HG03175 (cell line): ENCODE results near the gene CORO6.

ENCODE experiments used
- ATAC-seq: cut with Tn5 transposase; IDR thresholded peaks from one replicate; pipeline ENCODE4 v1.9.1; 2021; ENCODE audit warnings: mild to moderate bottlenecking, moderate library complexity; ENCODE audit not compliant: unreplicated experiment

Gene CORO6

DNA sequence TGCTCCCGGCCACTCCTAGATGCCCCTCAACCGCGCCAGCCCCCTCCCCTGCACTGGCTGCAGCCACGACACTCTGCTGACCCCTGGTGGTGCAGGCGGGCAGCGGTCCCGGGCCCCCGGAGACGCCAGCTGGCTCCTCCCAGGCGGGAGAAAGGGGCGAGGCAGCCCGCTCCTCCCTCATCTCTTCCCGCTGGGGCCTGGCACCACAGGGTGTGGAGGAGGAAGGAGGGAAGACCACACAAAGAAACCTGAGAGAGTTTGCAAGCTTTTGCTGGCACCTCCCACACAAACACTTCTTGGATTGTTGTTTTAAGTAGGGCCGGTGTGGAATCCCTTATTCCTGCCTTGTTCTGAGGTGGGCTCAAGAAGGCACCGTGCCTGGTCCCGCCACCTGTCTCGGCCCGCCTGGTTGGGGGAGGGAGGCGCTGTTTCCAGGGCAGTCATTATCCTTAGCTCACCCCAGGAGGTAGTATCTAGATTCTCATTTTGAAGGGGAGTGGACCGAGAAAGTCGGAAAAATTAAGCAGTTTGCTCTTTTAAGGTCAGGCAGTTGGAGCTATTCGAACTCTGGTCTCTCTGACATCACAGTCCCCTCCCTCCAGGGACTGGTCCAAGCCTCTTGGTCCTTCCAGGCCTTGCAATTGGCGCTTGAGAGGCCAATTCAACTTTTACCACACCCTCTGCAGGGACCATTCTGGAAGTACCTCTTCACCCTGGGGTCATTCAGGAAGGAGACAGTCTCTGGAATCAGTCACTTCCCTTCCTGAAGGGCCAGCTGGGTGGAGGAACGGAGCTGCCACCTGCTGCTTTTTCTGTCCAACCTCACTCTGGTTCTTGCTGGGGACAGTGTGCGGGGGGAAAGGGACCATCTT lies 30.7 kb downstream of the CORO6 start:
- no peak for ATAC-seq

DNA sequence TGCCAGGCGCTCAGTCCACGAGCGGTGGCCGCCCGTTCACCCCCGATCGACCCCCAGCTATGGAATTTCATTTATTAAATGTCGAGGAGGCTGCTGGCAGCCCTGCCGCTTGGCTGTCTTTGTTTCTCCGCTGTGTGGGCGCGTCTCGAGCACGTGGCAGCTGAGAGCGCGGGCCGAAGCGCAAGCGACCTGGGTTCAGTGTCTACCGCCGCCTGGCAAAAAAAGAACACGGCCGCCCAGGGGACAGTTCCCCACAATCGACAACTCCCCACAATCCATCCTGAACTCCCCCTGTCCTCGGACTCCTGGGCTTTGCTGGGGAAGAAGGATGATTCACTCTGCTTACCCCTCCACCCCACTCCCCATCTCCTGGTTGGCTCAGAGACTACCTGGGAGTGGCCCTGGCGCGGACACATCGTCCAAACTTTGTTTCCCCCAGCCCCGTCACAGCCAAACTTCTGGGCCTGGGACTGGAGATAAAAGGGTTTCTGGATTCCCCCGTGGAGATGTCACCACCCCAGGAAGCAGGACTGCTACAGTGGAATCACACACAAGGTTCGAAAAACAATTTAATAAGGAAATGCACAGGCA lies 31.5 kb downstream of the CORO6 start:
- no peak for ATAC-seq

GRCh38 chr17:29590411-29591145 lies 32.1 kb downstream of the CORO6 start:
- ATAC-seq = no peak

DNA sequence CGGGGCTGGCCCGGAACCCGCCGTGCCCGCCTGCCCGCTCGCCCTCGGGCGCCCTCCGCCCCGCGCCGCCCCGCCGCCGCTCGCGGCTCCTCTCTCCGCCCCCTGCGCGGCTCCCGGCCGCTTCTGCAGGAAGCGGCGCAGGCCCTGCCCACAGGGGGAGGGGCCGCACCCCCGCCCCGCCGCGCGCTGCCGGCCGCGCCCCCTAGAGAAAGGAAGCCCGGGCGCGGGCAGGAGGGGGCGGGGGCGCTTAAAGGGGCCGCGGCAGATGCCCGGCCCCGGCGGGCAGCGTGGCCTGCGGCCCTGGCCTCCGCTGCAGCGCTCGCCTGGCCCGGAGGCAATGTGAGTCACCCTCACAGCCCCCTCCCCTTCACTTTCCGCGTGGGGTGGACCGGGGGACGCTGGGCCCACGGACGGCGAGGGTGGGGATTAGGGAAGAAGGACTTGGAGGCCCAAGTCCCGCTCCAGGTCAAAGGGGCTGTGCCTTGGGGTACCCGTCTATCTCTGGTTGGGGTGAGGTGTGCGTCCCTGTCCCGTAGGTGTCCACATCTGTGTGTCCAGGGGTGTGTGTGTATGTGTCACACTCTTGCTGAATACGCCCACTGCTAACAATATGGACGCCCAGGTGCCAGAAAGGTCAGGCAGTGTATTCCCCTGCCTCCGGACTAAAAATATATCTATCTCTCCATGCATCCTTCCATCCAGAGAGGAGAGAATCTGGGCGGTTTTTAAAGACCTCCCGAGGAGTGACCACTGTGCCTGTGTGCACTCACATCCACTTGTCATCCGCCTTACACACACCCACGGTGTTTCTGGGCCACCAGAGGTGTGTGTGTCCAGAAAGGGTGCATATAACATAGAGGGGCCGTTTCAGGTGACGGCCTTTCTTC lies 32.9 kb downstream of the CORO6 start, which contains the start of gene GIT1:
Gene GIT1, minus strand, starts transcription at position 125 of the 887 bp plus-strand sequence. CDS start 270 bp downstream, outside the sequence.
- peak; percentile 61 for ATAC-seq

GRCh38 chr17:29588562-29589411 lies 33.9 kb downstream of the CORO6 start:
- ATAC-seq = peak; percentile 27

DNA sequence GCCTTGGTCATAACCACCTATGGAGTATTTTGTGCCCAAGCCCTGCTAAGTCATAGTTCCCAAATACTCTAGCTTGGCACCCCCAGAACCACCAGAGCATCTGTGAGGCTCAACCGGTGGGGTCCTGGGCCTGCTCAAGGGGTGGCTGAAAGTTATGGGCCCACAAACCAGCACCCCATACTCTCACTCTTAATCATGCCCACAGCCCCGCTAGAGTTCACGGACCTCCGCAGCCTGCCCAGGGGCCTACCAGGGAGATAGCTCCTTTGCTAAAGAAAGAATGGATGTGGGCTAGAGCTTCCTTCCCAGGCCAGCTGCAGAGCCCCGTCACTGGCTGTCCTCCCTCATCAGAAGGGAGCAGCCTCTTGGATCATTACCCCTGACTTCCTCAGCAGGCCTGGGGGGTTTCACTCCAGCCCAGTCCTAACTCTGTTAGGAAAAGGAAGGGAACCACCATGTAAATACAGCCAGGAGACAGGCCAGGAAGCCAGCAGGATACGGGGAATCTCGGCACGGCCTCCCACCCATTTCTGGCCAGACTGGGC lies 34.6 kb downstream of the CORO6 start:
- no peak for ATAC-seq

DNA sequence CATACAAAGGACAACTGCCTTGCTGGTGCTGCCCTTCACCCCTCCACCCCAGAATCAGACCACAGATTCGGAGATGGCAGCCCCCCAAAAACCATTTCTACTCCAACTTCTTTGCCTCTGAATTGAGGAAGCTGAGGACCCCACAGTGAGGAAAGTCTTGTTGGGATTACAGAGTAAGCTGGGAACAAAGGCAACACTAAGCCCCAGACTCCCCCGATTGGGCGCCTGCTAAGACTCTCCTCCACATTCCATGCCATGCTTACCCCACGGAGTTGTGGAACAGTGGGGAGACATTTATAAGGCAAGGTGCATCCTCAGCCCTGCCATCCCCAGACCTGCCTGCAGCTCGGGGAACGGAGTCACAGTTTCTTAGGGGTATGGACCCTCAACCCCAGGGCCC lies 35.1 kb downstream of the CORO6 start:
- no peak for ATAC-seq

DNA sequence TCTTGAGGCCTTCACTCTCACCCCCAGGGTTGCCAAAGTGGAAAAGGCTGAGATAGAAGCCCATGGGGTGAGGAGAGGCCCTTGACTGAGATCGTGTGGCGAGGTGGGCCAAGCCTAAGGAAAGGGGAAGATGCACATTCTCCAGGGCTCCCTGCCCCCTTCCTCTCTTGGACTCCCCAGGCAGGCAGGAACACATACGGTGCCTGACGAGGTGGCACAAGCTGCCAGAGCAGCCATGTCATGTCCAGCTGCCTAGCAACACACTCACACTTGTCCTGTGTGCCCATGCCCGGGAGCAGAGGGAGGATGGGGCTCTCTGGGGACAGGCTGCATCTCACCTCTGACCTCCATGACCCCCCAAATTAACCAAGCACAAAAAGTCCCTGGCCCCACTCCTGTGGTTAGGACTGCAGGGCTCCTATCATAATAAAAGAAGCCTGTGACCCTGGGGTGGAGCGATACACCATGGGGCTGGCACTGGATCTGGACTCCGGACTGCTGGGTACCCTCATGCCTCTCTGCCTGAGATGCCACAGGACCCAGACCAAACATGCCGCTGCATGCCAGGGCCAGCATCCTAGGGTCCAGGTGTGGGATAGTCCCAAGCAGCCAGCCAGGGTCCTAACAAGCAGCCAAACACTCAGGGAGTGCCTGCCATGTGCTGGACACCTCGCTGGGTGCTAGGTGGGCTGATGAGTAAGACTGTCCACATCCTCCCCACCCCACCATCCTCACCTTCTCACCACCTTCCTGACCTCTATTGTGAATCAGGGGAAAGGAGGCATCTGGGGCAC lies 35.8 kb downstream of the CORO6 start:
- ATAC-seq = no peak

DNA sequence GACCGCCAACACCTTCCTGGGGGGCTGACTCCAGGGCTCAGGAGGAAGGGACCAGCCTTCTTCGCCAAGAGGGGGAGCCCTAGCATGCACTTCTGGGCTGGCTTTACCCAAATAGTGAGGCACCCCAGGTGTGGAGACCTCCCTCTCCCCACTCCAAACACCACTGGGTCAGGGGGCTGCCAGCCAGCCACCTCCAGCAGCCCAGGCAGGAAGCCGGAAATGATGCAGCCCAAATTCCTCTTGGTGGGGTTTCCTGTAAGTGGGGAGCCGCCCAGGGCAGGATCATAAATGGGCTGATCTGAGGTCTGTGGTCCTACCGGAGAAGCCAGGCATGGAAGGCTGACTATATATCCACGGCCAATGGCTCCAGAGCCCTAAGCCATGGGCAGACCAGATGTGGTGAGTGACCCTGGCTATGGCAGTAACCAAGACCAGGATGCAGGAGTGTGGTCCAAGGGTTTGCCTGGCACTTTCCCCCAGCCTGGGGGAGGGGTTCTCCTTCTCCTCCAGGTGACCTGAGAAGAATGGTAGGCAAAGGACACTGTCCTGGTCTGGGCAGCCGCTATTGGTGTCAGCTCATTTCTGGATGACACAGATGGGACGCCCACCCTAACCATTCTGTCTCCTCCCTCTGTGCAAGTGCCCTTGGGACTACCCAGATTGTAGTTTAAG lies 37.5 kb downstream of the CORO6 start:
- no peak for ATAC-seq

DNA sequence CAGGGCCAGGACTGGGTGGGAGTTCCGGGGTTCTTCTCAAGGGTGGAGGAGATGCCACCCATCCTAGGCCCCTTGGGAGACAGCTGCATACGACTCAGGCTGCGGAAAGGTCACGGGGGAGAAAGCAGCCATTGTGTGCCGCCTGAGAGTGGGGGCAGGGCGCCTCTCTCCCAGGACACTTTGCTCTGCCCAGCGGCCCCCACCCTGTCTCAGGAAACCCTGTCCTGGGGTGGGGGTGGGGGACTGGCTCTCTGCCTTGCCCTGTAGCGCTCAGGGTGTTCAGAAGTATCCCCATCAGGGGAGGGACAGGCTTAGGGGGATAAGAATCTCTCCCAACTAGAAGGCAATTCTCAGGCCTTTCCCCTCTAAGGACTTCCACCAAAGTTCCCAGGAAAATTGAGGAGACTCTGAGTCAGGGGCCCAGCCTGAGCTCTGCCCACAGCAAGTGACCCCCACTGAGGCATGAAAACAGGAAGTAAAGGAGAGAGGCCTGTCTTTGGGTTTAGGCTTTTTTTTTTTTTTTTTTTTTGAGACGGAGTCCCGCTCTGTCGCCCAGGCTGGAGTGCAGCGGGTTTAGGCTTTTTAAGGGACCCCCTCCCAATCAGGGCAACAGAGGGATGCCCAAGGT lies 38.1 kb downstream of the CORO6 start:
- ATAC-seq = no peak

GRCh38 chr17:29583324-29584248 lies 39.1 kb downstream of the CORO6 start:
- no peak for ATAC-seq

DNA sequence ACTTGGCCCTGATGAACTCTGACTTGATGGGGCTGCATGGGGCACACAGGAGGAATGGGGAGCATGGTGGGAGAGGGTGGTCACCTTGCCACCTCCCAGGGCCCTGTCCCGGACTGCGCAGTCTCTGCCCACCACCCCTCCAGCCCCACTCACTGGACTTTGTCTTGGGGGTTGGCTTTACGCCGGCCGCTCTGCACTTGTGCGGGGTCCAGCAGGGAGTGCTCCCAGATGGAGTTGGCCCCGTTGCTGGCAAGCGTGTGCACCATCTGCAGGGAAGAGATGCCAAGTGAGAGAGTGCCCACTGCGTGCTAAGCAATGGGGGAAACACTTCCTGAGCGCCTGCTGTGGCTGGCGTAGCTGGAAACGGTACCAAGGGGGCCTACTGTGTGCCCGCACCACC lies 39.9 kb downstream of the CORO6 start:
- no peak for ATAC-seq

DNA sequence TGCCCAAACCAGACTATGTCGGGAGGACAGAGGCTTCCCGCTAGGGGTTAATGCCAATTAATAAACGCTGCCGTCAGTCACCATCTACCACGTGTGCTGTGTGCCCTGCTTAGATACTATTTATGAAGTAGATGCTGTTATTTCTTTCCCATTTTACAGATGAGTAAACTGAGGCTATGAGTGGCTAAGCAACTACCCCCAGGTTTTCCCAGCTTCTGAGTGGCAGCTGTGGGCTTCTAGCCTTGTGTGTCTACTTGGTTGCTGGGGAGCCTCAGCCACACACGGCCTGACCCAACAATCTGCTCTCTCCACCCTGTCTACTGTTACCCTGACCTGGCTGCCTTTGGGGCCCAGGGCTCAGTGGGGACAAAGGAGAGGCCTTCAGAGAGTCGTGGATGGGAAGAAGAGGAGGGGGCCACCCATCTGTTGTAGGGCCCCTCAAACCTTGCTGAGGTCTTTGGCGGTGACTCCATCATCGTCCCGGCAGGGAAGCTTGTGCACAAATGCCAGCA lies 40.4 kb downstream of the CORO6 start:
- no peak for ATAC-seq

- no peak for ATAC-seq
Measured at GRCh38 chr17:29581583-29582253, 41.0 kb downstream of the CORO6 start.

DNA sequence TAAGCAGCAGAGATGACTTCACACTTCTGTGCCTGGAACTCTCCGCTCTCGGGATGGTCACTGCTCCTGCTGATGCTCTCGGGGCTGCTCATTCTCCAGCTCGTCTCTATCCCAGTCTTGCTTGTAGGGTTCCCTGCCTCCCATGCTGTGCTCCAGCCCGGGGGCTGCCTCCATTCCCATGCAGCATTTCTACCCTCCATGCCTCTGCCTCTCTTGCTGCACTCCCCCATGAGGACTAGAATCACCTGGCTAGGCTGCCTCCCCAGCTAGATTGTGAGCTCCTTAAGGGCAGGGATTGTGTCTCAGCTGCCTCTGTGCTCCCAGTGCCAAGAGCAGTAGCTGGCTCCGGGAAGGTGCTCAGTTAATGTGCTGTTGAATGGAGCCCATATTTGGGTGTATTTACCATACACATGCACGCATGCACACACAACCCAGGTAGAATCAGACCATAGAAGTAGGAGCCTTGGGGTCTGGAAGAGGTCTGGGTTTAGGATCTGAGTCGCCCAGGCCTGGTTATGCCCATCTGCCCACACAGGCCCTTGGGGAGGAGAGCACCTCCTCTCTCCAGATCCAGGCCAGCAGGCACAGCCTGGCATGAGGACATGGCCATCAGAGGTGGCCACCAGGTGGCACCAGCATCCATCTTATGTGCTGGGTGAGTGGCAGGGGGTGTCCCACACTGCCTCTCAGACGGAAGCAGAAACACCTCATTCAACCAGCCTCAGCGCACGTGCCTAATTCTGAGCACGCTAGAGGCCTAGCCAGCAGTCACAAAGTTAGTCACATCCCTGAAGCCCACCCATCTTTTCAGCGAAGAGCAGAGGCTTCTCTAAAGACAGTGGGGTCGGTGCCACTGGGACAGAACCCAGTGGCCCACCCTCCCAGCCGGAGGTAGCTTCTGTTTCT lies 42.6 kb downstream of the CORO6 start:
- peak; percentile 83 for ATAC-seq
